Stromal cell of bone marrow (primary cell): ENCODE results near the gene SEC24C.
"Not testable (repeated sequence)": the region's sequence is repeated elsewhere in the genome, so short reads cannot be mapped to it uniquely, and the experiment has no call there.

Experiments used
- DNase-seq: peaks from one replicate; pipeline ENCODE4 v3.0.0-alpha.2; 2012; ENCODE audit warnings: low read depth

Gene SEC24C

GRCh38 chr10:73793456-73793855 is 49.3 kb downstream of the SEC24C start:
- no peak for DNase-seq

- DNase-seq: not testable (repeated sequence)
Measured at GRCh38 chr10:73795491-73795890, 51.3 kb downstream of the SEC24C start.

DNA sequence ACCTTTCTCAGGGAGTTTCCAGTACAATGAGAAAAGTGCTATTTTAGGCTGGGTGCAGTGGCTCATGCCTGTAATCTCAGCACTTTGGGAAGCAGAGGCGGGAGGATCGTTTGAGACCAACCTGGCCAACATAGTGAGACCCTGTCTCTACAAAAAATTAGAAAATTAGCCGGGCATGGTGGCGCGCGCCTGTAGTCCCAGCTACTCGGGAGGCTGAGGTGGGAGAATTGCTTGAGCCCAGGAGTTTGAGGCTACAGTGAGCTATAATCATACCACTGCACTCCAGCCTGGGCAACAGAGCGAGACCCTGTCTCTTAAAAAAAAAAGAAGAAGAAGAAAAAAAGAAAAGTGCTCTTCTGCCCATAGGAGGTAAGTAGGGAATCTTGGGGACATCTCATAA is 51.9 kb downstream of the SEC24C start:
- not testable (repeated sequence) for DNase-seq

DNA sequence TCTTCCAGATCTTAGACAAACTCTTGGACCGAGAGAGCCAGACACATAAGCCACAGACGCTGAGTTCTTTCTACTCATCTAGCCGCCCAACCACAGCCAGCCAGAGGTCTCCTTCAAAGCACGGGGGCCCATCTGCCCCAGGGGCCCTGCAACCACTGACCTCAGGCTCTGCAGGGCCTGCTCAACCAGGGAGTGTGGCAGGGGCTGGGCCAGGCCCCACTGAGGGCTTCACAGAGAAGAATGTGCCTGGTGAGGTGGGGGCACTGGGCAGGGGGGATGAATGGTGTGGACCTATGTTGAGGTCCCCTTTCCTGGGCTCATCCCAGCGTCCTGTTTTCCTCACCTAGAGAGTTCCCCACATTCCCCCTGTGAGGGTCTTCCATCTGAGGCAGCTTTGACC is 52.6 kb downstream of the SEC24C start:
- no peak for DNase-seq

DNA sequence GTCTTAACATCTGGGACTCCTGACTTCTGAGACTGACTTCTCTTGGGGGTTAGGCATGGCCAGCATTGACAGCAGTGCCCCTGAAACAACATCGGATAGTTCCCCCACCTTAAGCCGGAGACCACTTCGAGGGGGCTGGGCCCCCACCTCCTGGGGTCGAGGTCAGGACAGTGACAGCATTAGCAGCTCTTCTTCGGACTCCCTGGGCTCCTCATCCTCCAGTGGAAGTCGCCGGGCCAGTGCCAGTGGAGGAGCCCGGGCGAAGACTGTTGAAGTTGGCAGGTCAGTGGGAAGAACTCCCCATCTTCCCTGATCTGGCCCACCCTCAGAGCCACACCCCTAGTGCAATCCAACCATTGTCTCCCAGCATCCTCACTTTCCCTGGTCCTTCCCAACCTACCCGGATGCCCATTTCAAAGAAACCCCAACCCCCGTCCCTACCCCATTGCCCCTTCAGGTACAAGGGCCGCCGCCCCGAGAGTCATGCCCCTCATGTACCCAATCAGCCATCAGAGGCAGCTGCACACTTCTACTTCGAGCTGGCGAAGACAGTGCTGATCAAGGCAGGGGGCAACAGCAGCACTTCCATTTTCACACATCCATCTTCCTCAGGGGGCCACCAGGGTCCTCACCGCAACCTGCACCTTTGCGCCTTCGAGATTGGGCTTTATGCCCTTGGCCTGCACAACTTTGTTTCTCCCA is 53.3 kb downstream of the SEC24C start:
- no peak for DNase-seq

DNA sequence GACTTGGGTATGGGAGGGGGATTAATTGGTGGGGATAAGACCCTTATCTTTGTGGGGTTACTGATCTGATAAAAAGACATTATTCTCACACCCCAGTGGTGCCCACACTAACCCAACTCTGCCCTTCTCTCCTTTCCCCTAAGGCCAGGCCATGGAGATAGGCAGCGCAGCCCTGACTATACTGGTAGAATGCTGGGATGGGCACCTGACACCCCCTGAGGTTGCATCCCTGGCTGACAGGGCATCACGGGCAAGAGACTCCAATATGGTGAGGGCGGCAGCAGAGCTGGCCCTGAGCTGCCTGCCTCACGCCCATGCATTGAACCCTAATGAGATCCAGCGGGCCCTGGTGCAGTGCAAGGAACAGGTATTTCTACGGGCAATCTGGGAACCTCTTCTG is 53.9 kb downstream of the SEC24C start:
- no peak for DNase-seq

DNA sequence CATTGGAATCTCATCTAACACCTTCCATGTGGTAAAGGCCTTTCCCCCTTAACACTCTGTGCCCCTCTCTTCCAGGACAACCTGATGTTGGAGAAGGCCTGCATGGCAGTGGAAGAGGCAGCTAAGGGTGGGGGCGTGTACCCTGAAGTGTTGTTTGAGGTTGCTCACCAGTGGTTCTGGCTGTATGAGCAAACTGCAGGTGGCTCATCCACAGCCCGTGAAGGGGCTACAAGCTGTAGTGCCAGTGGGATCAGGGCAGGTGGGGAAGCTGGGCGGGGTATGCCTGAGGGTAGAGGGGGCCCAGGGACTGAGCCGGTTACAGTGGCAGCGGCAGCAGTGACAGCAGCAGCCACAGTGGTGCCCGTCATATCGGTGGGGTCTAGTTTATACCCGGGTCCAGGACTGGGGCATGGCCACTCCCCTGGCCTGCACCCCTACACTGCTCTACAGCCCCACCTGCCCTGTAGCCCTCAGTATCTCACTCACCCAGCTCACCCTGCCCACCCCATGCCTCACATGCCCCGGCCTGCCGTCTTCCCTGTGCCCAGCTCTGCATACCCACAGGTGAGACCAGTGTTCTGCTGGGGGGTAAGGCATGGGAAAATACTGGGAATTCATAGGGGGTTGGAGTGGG is 54.9 kb downstream of the SEC24C start:
- no peak for DNase-seq

DNA sequence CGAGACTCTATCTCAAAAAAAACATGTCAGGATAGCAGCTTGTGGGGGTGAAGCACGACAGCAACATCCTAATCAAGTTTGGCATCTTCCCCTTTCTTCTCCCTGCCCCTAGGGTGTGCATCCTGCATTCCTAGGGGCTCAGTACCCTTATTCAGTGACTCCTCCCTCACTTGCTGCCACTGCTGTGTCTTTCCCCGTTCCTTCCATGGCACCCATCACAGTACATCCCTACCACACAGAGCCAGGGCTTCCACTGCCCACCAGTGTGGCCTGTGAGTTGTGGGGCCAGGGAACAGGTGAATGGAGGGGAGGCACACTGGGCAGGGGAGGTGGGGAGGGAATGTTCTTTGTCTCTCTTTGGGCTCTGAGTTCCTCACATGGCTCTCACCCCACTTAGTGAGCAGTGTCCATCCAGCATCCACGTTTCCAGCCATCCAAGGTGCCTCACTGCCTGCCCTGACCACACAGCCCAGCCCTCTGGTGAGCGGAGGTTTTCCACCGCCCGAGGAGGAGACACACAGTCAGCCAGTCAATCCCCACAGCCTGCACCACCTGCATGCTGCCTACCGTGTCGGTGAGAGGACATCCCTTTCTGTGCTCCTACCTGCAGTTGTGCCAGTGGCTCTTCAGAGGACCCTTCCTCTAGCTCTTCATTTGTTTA is 55.9 kb downstream of the SEC24C start:
- DNase-seq: no peak

DNA sequence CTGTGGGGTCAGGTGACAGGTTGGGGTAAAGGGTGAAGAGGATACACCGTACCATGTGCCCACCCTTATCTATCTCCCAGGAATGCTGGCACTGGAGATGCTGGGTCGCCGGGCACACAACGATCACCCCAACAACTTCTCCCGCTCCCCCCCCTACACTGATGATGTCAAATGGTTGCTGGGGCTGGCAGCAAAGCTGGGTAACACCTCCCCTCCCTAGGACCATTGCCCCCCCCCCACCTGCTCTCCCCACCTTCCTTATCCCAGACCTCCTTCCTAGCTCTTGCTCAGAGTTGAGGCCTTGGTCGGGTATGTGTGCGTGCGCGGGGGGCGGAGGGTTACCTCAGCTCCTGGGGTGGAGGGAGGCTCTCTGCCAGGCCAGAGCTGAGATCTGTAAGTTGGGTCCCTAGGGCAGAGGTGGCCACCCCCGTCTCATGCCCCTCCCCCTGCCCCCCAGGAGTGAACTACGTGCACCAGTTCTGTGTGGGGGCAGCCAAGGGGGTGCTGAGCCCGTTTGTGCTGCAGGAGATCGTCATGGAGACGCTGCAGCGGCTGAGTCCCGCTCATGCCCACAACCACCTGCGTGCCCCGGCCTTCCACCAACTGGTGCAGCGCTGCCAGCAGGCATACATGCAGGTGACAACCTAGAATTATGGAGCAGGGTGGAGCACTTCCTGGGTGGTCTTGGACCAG is 56.5 kb downstream of the SEC24C start:
- DNase-seq: no peak

DNA sequence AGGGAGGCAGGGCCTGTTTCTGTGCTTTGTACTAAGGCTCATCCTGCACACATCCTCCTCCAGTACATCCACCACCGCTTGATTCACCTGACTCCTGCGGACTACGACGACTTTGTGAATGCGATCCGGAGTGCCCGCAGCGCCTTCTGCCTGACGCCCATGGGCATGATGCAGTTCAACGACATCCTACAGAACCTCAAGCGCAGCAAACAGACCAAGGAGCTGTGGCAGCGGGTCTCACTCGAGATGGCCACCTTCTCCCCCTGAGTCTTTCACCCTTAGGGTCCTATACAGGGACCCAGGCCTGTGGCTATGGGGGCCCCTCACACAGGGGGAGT is 57.0 kb downstream of the SEC24C start:
- DNase-seq: no peak

- DNase-seq: no peak
Measured at GRCh38 chr10:73802276-73802991, 58.3 kb downstream of the SEC24C start.

GRCh38 chr10:73803680-73804286 is 59.6 kb downstream of the SEC24C start:
- no peak for DNase-seq

- no peak for DNase-seq
Measured at GRCh38 chr10:73806176-73806950, 62.2 kb downstream of the SEC24C start.

GRCh38 chr10:73807471-73807870 is 63.3 kb downstream of the SEC24C start:
- no peak for DNase-seq

GRCh38 chr10:73808021-73808815 is 64.0 kb downstream of the SEC24C start:
- DNase-seq: no peak

- DNase-seq: no peak
Measured at GRCh38 chr10:73809061-73809818, 65.1 kb downstream of the SEC24C start.

GRCh38 chr10:73810358-73810734 is 66.2 kb downstream of the SEC24C start:
- DNase-seq: no peak

DNA sequence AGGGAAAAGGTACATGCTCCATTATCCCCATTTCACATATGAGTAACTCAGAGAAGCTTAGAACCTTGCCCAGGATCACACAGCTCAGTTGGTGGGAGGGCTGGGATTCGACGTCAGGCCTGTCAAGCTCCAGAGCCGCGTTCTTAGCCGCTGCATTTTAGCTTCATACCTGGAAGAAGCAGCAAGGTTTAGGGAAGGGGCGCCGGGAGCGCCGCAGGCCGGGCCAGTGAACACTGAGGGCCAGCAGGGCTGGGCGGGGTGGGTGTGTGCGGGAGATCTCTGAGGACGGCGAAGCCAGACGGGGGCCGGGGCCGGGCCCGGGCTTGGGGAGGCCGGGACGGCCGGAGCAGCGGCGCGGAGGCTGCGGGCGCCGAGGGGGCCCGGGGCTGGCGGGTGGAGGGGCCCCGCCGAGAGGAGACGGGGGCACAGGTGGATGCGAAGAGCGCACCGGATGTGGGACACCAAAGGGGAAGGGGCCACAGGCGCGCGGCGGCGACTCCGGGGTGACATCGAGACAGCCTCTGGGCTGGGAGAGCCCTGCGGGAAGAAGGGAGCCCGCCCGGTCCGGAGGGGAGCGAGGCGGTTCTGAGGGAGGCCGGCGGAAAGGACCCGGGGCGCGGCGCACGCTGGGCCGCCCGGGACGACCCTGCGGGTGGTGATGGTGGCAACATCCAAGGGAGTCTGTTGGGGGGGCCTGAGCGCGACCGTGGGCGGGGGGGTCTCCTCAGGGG is 66.7 kb downstream of the SEC24C start:
- no peak for DNase-seq

DNA sequence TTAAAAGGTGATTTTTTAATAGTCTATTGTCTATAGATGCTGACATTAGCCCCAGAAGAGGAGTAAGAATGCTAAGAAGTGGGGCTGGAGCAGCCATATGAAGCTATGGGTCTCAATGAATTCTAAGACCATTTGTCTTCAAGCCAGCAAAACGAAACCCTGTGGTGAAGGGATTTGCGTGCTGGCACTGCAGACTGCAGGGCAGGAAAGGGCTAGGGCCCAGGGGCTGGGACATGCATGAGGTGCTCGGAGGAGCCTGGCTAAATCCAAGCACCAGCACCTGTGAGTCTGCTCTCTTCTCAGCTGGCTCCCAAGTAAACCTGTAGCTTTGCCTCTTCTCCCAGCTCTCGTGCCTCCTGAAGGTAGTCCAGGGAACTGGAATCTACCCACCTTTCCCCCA is 68.5 kb downstream of the SEC24C start:
- DNase-seq: no peak
